Measurements from ENCODE around the gene MNX1.

The MNX1 gene

DNA sequence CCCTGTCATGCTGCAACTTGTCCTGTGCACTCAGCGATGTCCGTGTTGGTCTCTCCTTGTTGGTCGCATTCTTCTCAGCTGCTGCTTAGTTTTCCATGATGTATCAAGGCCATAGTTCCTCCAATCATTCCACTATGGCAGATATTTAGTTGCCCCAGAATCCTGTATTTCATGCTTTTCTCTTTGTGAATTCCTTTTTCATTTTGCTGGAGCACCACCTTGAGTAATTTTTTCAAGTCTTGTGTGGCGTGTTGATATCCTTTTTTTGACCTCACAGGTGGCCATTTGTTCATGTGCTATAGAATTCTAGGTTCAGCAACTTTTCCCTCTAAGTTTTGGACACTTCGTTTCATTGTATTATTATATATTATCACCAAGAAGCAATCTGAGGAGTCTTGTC lies 42.7 kb upstream of the MNX1 start:
- TF ChIP-seq ZFX (IDR thresholded peaks at IDR 0.05), result no peak
- TF ChIP-seq, protein P1, sequence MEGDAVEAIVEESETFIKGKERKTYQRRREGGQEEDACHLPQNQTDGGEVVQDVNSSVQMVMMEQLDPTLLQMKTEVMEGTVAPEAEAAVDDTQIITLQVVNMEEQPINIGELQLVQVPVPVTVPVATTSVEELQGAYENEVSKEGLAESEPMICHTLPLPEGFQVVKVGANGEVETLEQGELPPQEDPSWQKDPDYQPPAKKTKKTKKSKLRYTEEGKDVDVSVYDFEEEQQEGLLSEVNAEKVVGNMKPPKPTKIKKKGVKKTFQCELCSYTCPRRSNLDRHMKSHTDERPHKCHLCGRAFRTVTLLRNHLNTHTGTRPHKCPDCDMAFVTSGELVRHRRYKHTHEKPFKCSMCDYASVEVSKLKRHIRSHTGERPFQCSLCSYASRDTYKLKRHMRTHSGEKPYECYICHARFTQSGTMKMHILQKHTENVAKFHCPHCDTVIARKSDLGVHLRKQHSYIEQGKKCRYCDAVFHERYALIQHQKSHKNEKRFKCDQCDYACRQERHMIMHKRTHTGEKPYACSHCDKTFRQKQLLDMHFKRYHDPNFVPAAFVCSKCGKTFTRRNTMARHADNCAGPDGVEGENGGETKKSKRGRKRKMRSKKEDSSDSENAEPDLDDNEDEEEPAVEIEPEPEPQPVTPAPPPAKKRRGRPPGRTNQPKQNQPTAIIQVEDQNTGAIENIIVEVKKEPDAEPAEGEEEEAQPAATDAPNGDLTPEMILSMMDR (conservative IDR thresholded peaks at IDR 0.05), result no peak

DNA sequence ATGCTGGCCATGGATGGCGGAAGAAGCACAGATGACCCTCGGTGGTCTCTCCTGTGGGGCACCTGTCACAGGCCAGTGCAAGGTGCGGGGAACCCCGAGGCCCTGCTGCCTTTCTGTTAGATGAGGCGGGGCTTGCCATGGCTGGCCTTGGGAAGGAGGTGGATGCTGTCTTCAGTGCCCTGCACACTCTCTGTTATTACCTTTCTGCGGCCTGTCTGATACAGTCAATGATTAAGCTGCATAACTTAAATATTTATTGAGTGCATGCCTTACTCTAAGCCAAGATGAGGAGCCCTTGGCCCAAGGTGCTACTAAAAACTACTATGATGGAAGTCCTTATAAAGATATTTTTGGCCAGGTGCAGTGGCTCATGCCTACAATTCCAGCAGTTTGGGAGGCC lies 36.7 kb upstream of the MNX1 start:
- H3K27ac ChIP-seq, result no peak overlapping the region
- TF ChIP-seq, protein P1 (conservative IDR thresholded peaks at IDR 0.05), result no peak
- TF ChIP-seq ZFX (IDR thresholded peaks at IDR 0.05), result no peak

More for the DNA sequence above, 42.7 kb upstream of the MNX1 start:
- no peak overlapping the region for H3K27ac ChIP-seq

DNA sequence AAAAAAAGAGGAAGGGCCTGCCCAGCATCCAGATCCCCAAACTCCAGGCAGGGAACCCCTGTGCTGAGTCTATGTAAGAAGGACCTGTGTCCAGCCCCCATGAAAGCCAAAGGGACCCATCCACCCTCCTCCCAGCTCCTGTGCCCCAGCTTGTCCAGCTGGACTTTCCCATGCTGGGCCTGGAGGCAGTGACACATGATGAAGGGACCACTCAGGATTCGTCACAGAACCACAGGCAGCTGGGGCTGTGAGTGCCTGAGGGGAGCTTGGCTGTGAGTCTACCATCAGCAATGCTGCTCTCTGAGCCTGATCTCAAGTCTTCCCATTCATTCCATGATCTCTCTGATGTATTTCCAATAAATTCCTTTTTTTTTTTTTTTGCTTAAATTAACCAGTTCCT lies 36.2 kb upstream of the MNX1 start:
- TF ChIP-seq, protein P1 (conservative IDR thresholded peaks at IDR 0.05), result no peak
- TF ChIP-seq ZFX (IDR thresholded peaks at IDR 0.05), result no peak
- H3K27ac ChIP-seq, result no peak overlapping the region

- TF ChIP-seq, protein P1 (conservative IDR thresholded peaks at IDR 0.05), result no peak
- no peak for TF ChIP-seq ZFX (IDR thresholded peaks at IDR 0.05)
Observed at GRCh38 chr7:157044943-157045660, 34.6 kb upstream of the MNX1 start.

DNA sequence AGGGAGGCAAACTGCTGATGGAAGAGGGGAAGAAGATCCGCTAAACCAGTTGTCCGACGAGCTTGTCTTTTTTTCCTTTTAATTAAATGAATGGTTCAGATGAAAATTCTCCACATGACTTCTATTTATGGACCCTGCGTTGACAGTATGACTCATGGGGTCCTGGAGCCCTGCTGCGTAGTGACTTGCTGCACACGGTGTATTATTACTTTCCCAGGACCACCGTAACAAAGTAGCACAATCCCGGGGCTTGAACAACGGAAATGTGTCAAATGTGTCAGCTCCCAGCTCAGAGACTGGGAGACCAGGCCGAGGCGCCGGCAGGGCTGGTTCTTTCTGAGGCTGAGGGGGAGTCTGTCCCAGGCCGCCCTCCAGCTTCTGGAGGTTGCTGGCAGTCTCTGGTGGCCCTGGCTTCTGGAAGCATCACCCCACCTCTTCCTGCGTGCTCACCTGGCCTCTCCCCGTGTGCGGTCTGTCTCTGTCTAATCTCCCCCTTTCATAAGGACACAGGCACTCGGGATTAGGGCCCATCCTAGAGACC lies 33.8 kb upstream of the MNX1 start:
- TF ChIP-seq, protein P1 (conservative IDR thresholded peaks at IDR 0.05), result no peak
- TF ChIP-seq ZFX (IDR thresholded peaks at IDR 0.05), result no peak

More at GRCh38 chr7:157044943-157045660, 34.6 kb upstream of the MNX1 start:
- H3K27ac ChIP-seq, result no peak overlapping the region

DNA sequence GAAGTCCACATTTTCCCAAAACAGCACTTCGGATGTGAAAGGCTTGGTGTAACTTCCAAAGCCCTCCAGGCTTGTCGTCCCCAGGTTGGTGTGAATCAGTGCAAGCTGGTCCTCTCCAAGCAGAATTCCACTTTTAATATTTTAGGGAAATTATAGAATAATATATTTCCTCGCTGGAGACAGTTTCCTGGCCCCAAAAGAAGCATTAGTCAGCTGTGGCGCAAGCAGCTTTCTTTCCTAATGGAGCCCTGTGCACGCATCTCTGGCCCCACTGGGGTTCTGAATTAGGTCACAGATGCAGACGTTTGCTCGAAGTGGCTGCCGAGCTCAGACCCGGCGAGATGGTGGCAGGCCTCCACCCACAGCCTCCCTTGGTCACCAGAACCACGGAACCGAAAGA lies 33.3 kb upstream of the MNX1 start:
- no peak overlapping the region for H3K27ac ChIP-seq
- TF ChIP-seq, protein P1 (conservative IDR thresholded peaks at IDR 0.05), result no peak
- TF ChIP-seq ZFX (IDR thresholded peaks at IDR 0.05), result no peak

More for the DNA sequence above, 33.8 kb upstream of the MNX1 start:
- no peak overlapping the region for H3K27ac ChIP-seq

DNA sequence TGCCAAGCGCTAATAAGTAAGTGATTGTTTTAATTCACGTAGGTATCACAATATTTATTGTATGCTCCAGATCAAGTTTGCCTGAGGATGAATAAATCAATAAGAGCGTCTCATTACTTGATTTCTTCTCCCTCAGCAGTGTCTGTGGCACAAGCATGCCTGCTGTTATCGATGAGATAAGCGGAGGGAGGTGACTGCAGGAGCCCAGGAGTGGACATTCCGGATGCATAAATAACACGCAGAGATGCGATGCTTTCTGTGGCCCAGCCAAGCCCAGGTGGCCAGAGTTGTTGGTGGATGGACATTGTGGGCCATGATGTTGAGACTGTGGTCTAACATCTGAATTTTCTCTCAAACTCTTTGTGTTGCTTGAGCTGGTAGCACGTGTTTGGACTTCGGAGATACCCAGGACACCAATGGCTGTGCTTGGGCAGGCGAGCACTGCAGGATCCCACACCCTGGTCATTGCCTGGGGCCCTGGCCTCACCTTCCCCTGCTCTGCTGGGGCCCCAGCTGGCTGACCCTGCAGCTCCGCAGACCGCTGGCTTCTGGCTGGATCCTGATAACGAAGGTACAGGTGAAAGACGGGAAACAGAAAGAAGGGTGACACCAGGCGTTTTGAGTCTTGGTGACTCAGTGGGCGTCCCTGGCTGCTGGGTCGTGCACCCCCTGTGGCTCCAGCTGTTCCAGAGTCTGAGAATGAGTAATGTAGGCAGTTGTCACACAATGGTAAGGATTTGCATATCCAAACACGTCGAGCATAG lies 31.2 kb upstream of the MNX1 start:
- no peak for TF ChIP-seq ZFX (IDR thresholded peaks at IDR 0.05)
- TF ChIP-seq, protein P1 (conservative IDR thresholded peaks at IDR 0.05), result no peak
- no peak overlapping the region for H3K27ac ChIP-seq
